ENCODE results near the gene MARCO. TPM values are rescaled to one million over a fixed set of nuclear protein-coding genes. Genes with fewer than 3 reads are reported as not detected.

The MARCO gene
- total and polyA plus RNA-seq, 2 of the 8 experiments (the other 6 are each of a cell fraction or from before 2014, with no cell fraction given): not detected

DNA sequence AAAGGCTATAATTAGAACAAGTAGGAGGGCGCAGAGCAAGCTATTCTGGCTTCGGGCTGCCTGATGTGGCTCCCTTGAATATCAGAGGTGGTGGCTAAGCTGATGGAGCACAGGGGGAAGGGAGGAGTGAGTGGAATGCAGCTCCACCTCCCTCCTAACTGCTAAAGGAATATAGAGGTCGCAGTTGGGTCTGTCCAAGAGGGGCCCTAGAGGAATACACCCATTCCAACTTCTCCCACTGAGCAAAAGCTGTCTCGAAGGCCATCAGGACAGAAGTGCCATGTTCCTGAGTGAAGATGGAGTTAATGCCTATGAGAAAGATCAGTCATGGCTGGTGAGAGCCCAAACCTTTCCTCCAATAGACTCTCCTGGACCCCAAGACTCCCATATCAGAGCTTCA, 32.8 kb upstream of the MARCO start (continued):
- TF ChIP-seq KDM1A (IDR thresholded peaks at IDR 0.05; ENCODE audit: borderline replicate concordance, low read length) (no peak), CTBP2 (IDR thresholded peaks at IDR 0.05; ENCODE audit: borderline replicate concordance, insufficient read depth, insufficient read length, low read length) (no peak), SAP30 (IDR thresholded peaks at IDR 0.05; ENCODE audit: insufficient read depth, insufficient replicate concordance, low read length) (no peak), EZH2 (IDR thresholded peaks at IDR 0.05; ENCODE audit: low read depth, low read length, severe bottlenecking) (no peak), PHF8 (conservative IDR thresholded peaks at IDR 0.05; ENCODE audit: low read depth, low read length) (no peak), FOSL1 (IDR thresholded peaks at IDR 0.05; ENCODE audit: insufficient read depth, low read depth, low read length) (no peak)

Measured in H1 (cell line).